Measurements from ENCODE around the gene MYBPC1. TPM values are rescaled to one million over a fixed set of nuclear protein-coding genes. Genes with fewer than 3 reads are reported as not detected.

The MYBPC1 gene
- total and polyA plus RNA-seq, 2 of the 13 experiments (the other 11 are each of a cell fraction or from before 2014, with no cell fraction given), result 0.31 to 0.53 TPM

DNA sequence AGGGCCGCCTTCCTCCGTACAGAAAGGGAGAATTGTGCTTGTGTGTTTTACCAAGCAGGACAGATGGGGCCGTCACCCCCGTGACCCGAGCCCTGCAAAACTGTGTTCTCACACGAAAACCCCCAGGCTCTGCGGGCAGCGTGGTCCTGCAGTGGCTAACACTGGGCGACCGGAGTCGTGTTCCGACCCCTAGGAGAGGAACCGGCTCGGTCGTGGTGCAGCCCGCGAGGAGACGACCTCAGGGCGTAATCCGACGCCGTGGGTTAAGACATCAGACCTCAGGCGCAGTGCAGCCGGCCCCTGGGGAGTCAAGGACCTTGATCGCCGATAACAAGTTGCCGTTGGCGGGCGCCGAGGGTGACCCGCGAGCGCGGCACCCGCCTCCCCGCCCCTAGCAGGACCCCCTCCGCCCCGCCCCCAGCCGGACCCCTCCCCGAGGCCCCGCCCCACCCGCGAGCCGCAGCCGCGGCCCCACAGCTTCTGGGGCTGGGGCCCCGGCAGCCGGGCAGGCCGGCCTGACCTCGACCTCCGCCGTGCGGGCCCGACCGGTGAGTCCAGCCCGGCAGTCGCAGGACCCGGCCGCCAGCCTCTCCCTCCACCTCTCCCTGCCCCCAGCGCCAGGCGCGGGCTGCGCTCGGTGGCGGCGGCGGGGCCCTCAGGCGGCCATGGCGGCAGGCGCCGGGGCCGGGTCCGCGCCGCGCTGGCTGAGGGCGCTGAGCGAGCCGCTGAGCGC is 102.6 kb downstream of the MYBPC1 start, which contains the start of gene CHPT1 (continued):
- TF ChIP-seq, protein P1, sequence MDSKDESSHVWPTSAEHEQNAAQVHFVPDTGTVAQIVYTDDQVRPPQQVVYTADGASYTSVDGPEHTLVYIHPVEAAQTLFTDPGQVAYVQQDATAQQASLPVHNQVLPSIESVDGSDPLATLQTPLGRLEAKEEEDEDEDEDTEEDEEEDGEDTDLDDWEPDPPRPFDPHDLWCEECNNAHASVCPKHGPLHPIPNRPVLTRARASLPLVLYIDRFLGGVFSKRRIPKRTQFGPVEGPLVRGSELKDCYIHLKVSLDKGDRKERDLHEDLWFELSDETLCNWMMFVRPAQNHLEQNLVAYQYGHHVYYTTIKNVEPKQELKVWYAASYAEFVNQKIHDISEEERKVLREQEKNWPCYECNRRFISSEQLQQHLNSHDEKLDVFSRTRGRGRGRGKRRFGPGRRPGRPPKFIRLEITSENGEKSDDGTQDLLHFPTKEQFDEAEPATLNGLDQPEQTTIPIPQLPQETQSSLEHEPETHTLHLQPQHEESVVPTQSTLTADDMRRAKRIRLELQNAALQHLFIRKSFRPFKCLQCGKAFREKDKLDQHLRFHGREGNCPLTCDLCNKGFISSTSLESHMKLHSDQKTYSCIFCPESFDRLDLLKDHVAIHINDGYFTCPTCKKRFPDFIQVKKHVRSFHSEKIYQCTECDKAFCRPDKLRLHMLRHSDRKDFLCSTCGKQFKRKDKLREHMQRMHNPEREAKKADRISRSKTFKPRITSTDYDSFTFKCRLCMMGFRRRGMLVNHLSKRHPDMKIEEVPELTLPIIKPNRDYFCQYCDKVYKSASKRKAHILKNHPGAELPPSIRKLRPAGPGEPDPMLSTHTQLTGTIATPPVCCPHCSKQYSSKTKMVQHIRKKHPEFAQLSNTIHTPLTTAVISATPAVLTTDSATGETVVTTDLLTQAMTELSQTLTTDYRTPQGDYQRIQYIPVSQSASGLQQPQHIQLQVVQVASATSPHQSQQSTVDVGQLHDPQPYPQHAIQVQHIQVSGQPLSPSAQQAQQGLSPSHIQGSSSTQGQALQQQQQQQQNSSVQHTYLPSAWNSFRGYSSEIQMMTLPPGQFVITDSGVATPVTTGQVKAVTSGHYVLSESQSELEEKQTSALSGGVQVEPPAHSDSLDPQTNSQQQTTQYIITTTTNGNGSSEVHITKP (CRISPR knock-in tag; IDR thresholded peaks at IDR 0.05; ENCODE audit: low read depth), result 0 out of 2 replicates have a peak, but pooled peaks have one; percentile 23
- TF ChIP-seq ZNF629 (CRISPR knock-in tag; conservative IDR thresholded peaks at IDR 0.05) (no peak), ZNF263 (CRISPR knock-in tag; IDR thresholded peaks at IDR 0.05) (no peak; the same call in none of the 2 replicates), ZNF24 (IDR thresholded peaks at IDR 0.05) (no peak), MYC (CRISPR knock-in tag; IDR thresholded peaks at IDR 0.05; ENCODE audit: borderline replicate concordance) (peak; percentile 40; the same call in 1 of the 2 replicates), ATM (IDR thresholded peaks at IDR 0.05; ENCODE audit: borderline replicate concordance) (no peak), ATF3 (CRISPR knock-in tag; IDR thresholded peaks at IDR 0.05) (no peak), NCOA2 (CRISPR knock-in tag; IDR thresholded peaks at IDR 0.05) (peak; percentile 58; the same call in 1 of the 2 replicates), MYNN (CRISPR knock-in tag; IDR thresholded peaks at IDR 0.05; ENCODE audit: low read depth) (no peak), ARNT (IDR thresholded peaks at IDR 0.05) (no peak), PHF20 (CRISPR knock-in tag; IDR thresholded peaks at IDR 0.05) (no peak; the same call in 1 of the 2 replicates), ZNF816 (CRISPR knock-in tag; IDR thresholded peaks at IDR 0.05; ENCODE audit: borderline replicate concordance) (no peak), ZNF292 (CRISPR knock-in tag; IDR thresholded peaks at IDR 0.05; ENCODE audit: borderline replicate concordance, low read depth) (no peak; the same call in none of the 2 replicates), ZNF549 (CRISPR knock-in tag; IDR thresholded peaks at IDR 0.05) (no peak), STAT5B (CRISPR knock-in tag; IDR thresholded peaks at IDR 0.05) (no peak), ZMYM2 (CRISPR knock-in tag; IDR thresholded peaks at IDR 0.05) (peak; percentile 47; the same call in 1 of the 2 replicates), ZNF780A (CRISPR knock-in tag; IDR thresholded peaks at IDR 0.05) (no peak), ZNF562 (CRISPR knock-in tag; IDR thresholded peaks at IDR 0.05; ENCODE audit: borderline replicate concordance) (no peak), RXRB (CRISPR knock-in tag; IDR thresholded peaks at IDR 0.05; ENCODE audit: borderline replicate concordance) (peak; percentile 19; the same call in 1 of the 2 replicates), ZNF124 (CRISPR knock-in tag; IDR thresholded peaks at IDR 0.05) (no peak)
- TF ChIP-seq, protein P2, sequence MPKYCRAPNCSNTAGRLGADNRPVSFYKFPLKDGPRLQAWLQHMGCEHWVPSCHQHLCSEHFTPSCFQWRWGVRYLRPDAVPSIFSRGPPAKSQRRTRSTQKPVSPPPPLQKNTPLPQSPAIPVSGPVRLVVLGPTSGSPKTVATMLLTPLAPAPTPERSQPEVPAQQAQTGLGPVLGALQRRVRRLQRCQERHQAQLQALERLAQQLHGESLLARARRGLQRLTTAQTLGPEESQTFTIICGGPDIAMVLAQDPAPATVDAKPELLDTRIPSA (CRISPR knock-in tag; IDR thresholded peaks at IDR 0.05; ENCODE audit: borderline replicate concordance), result no peak
- TF ChIP-seq, protein P3, sequence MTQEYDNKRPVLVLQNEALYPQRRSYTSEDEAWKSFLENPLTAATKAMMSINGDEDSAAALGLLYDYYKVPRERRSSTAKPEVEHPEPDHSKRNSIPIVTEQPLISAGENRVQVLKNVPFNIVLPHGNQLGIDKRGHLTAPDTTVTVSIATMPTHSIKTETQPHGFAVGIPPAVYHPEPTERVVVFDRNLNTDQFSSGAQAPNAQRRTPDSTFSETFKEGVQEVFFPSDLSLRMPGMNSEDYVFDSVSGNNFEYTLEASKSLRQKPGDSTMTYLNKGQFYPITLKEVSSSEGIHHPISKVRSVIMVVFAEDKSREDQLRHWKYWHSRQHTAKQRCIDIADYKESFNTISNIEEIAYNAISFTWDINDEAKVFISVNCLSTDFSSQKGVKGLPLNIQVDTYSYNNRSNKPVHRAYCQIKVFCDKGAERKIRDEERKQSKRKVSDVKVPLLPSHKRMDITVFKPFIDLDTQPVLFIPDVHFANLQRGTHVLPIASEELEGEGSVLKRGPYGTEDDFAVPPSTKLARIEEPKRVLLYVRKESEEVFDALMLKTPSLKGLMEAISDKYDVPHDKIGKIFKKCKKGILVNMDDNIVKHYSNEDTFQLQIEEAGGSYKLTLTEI (CRISPR knock-in tag; conservative IDR thresholded peaks at IDR 0.05), result no peak
- TF ChIP-seq, protein P4, sequence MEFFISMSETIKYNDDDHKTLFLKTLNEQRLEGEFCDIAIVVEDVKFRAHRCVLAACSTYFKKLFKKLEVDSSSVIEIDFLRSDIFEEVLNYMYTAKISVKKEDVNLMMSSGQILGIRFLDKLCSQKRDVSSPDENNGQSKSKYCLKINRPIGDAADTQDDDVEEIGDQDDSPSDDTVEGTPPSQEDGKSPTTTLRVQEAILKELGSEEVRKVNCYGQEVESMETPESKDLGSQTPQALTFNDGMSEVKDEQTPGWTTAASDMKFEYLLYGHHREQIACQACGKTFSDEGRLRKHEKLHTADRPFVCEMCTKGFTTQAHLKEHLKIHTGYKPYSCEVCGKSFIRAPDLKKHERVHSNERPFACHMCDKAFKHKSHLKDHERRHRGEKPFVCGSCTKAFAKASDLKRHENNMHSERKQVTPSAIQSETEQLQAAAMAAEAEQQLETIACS (CRISPR knock-in tag; IDR thresholded peaks at IDR 0.05), result no peak; the same call in 1 of the 2 replicates
